Purkinje cell (primary cell): ENCODE measurements around the gene FOXN4. TPM values are rescaled to one million over a fixed set of nuclear protein-coding genes. Genes with fewer than 3 reads are reported as not detected.

ENCODE experiments used
- polyA plus RNA-seq: library from polyadenylated mRNA; unstranded; fragments of >200 nt; fragmentation: Nextera tagmentation; gene quantifications from 2 replicates; pipeline ENCODE4 v1.2.1, GENCODE V29; 2014

Gene FOXN4
- 0.40 TPM in 1 of 2 replicates, not detected in the other for polyA plus RNA-seq

DNA sequence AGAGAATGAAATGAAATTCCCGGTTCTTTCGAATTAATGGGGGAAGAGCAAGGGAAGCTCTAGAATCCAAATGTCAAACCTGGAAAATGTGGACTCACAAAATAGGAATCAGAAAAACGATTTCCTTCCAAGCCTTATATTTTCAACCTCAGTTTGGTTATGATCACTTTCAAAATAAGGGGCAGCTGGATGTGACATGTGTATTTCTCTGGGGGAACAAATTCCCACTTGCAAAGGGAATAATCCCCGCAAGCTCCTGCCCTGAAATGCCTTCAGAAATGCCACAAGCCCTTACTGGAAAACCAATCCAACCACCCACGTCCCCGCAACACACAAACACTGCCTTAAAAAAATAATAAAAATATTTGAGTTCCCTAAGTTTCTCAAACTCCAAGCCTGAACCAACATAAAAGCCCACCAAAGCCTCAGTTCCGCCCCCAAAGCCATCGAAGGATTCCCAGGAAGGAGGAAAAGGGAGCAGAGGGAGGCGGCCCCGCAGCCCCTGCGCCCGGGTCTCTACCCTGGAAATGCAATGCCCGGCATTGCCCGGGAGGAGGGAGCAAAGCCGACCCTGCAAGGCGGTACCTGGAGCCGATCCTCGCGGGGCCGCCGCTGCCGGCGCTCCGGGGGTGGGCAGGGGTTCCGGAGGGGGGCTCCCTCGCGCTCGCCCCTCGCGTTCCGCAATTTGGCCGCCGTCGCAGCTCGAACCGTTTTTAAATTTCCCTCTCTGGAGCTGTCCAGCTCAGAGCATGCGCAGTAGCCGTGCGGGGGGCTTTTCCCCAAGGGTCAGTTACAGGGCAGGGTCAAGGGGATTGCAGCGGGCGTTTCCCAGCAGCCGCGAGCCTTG, at the start of gene FOXN4:
Gene FOXN4 (minus strand): TSS at position 751 of the 847 bp plus-strand sequence. CDS start 963 bp downstream, outside the sequence.

GRCh38 chr12:109347589-109347988, 38.5 kb upstream of the FOXN4 start, which contains the start of gene MYO1H:
Gene MYO1H (plus strand): TSS chr12:109347900. CDS start chr12:109347961, 61 bp downstream.

Other genes with a start within 250 kb of the FOXN4 start
- 4.3 and 5.4 TPM in 2 replicates for gene ALKBH2, start 215.8 kb downstream of the FOXN4 start, polyA plus RNA-seq
- 4.8 and 5.2 TPM in 2 replicates for gene UNG, start 211.7 kb downstream of the FOXN4 start, polyA plus RNA-seq
- gene ACACB, start 192.7 kb downstream of the FOXN4 start, polyA plus RNA-seq, result 0.40 and 2.9 TPM in 2 replicates
- not detected in 2 replicates for gene MYO1H, start 38.6 kb upstream of the FOXN4 start, polyA plus RNA-seq
- gene KCTD10, start 168.0 kb upstream of the FOXN4 start, polyA plus RNA-seq, result 8.3 and 8.8 TPM in 2 replicates
- gene UBE3B, start 168.3 kb upstream of the FOXN4 start, polyA plus RNA-seq, result 9.9 and 16.1 TPM in 2 replicates